Cardiac fibroblast (primary cell): Measurements from ENCODE around the gene TUT4.

ENCODE experiments used
- DNase-seq, 2 donors: peaks; one replicate each; pipeline versions ENCODE4 v3.0.0 to v3.0.0-alpha.2; 2010; ENCODE audit warnings: low read depth in 2 of 2
- H3K4me3 ChIP-seq, 2 donors: replicated peaks in 1 of 2; 1 replicate in 1 of 2; 2 replicates in 1 of 2; pipeline ENCODE4 v1.5.1; 2011; ENCODE audit warnings: low read depth in 2 of 2, low read length in 2 of 2, mild to moderate bottlenecking in 2 of 2, moderate library complexity in 1 of 2
- TF ChIP-seq, protein P1 (sequence below): IDR thresholded peaks from one replicate; pipeline ENCODE4 v1.5.1; 2011; ENCODE audit warnings: low read depth, mild to moderate bottlenecking, low read length, inconsistent platforms

The TUT4 gene

DNA sequence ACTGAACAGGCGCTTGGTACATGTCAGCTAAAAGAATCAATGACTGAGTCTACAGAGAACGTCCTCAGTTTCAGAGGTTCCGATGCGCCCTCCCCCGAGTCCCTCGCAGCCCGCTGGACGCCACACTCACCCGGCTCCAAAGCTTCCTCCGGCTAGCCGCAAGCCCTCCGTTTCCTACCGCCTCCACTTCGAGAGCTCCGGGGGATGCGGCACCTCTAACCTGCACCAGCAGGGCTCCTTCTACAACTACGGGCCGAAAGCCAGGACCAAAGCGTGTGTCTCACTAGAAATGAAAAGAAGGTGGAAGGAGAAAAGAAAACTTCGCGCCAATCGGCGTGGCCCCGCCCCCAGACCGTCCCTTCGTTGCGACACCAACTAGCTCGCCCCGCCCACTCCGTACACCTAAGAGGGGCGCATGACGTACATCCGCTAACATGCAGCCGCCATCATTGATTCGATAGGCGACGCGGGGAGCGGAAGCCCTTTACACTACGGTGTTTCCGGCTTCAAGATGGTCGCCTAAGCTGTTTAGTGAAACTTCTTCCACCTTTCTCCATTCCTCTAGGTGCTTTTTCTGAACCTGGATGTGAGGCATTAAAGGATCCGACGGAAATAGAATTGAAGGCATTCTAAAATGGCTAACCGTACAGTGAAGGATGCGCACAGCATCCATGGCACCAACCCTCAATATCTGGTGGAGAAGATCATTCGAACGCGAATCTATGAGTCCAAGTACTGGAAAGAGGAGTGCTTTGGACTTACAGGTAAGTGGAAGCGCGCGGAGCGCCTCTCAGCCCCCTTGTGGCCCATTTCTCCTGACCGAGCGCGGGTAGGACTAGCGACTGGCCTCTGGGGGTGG, 148.5 kb downstream of the TUT4 start, which contains the start of the genes ORC1 and PRPF38A:
TSS of gene ORC1 (minus strand) at position 308 of the 859 bp plus-strand sequence. CDS start 2,200 bp downstream, outside the sequence.
TSS of gene PRPF38A (plus strand) at position 487 of the 859 bp plus-strand sequence. CDS start at position 635, 148 bp downstream.
- TF ChIP-seq, protein P1, sequence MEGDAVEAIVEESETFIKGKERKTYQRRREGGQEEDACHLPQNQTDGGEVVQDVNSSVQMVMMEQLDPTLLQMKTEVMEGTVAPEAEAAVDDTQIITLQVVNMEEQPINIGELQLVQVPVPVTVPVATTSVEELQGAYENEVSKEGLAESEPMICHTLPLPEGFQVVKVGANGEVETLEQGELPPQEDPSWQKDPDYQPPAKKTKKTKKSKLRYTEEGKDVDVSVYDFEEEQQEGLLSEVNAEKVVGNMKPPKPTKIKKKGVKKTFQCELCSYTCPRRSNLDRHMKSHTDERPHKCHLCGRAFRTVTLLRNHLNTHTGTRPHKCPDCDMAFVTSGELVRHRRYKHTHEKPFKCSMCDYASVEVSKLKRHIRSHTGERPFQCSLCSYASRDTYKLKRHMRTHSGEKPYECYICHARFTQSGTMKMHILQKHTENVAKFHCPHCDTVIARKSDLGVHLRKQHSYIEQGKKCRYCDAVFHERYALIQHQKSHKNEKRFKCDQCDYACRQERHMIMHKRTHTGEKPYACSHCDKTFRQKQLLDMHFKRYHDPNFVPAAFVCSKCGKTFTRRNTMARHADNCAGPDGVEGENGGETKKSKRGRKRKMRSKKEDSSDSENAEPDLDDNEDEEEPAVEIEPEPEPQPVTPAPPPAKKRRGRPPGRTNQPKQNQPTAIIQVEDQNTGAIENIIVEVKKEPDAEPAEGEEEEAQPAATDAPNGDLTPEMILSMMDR = peak; percentile 76

DNA sequence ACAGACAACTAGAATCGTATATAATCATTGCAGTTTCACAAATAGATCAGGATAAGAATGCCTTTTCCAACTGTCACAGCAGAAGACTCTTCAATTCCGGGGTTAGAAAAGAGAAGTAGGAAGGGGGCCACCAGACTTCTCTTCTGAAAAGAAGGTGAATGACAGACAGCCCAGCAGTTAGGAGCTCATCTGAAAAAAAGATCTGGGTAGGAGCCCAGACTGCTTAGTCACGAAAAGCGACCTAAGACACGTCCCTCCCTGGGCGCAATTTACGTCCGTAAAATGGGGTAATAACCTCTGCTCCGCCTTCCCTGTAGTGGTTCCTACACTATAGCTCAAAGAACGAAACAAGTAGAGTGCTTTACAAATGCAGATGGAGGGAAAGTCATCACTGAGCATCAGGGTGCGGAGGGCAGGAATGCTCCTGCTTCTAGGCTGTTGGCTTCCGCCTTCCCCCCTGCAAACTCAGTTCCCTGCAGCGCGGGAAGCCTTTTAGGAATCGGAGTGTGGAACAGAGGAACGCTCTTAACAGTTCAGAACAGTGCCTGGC, 149.3 kb downstream of the TUT4 start:
- TF ChIP-seq, protein P1 = no peak
- DNase-seq = peak; percentile 71 to 89
- H3K4me3 ChIP-seq = peak overlapping the region; percentile 71 to 90

More for the DNA sequence above, 148.5 kb downstream of the TUT4 start, which contains the start of the genes ORC1 and PRPF38A:
- H3K4me3 ChIP-seq = peak within 1 kb of the TSS; percentile 71 to 90
- DNase-seq = peak; percentile 98

DNA sequence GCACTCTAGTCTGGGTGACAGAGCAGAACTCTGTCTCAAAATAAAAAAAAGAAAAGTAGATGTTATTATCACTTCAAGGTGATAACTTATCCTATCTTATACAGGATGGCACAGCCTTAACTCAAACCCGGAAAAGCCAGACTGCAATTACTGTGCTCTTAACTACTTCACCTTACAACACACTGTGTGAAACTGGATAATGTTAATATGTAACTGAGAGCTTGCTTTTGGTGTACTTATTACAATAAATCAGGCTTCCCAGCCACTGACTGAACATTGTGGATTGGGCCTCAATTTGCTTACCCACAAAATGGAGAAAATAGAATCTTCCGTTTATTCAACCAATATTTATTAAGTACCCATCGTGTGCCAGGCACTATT, 150.0 kb downstream of the TUT4 start:
- TF ChIP-seq, protein P1 = no peak
- DNase-seq = no peak
- peak overlapping the region in 1 of 2 donors; percentile 90 for H3K4me3 ChIP-seq

DNA sequence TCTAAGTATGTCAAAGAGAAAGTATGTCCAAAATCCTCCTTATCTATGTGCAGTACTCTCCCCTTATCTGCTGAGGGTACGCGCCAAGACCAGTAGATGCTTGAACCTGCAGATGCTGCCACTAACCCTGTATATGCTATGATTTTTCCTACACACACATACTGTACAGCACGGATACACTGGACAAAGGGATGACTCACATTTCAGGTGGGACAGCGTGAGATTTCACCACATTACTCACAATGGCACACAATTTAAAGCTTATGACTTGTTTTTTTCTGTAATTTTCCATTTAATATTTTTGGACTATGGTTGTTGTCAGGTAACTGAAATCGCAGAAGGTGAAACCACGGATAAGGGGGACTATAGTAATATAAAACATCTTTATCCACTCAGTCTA, 152.8 kb downstream of the TUT4 start:
- TF ChIP-seq, protein P1 = no peak
- H3K4me3 ChIP-seq = no peak overlapping the region
- DNase-seq = peak in 1 of 2 donors; percentile 32

DNA sequence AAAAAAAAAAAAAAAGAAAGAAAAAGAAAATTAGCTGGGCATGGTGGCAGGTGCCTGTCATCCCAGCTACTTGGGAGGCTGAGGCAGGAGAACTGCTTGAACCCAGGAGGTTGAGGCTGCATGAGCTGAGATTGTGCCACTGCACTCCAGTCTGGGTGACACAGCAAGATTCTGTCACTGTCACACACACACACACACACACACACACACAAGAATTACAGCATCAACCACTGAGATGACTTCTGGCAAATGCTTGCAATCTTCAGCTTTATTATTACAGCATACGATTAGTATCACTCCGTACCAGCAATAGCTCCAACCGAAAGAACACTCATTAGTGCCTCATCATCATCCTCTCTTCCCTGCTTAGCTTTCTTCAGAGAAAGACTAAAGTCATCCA, 153.3 kb downstream of the TUT4 start:
- TF ChIP-seq, protein P1 = no peak
- no peak overlapping the region for H3K4me3 ChIP-seq
- no peak for DNase-seq

DNA sequence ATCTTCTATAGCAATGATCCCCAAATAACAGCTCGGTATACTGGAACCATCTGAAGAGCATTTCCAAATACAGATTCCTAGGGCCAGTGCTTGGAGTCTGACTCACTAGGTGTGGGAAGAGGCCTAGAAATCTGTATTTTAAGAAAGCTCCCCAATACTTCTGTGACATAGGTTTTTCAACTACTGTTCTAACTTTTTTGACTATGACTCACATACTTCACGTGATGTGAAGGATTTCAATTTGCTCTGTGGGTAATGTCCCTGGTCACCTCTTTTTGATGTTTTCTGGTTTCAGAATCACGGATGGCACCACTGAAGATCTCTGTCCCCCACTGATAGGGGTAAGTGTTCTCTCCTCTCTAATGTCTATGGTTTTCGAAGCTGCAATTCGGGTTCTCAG, 159.7 kb downstream of the TUT4 start:
- TF ChIP-seq, protein P1 = no peak
- H3K4me3 ChIP-seq = no peak overlapping the region
- no peak for DNase-seq
